PFSK-1 (cell line): ENCODE data around the gene RDM1.

ENCODE experiments used
- POLR2AphosphoS5 ChIP-seq: IDR thresholded peaks from 2 replicates; pipeline ENCODE4 v1.6.1; 2012; ENCODE audit warnings: low read depth, mild to moderate bottlenecking, control low read depth, low read length, moderate library complexity
- SIN3A ChIP-seq: IDR thresholded peaks from 2 replicates; pipeline ENCODE4 v1.6.1; 2012; ENCODE audit warnings: mild to moderate bottlenecking, low read length, moderate library complexity, borderline replicate concordance; ENCODE audit not compliant: insufficient read depth

DNA sequence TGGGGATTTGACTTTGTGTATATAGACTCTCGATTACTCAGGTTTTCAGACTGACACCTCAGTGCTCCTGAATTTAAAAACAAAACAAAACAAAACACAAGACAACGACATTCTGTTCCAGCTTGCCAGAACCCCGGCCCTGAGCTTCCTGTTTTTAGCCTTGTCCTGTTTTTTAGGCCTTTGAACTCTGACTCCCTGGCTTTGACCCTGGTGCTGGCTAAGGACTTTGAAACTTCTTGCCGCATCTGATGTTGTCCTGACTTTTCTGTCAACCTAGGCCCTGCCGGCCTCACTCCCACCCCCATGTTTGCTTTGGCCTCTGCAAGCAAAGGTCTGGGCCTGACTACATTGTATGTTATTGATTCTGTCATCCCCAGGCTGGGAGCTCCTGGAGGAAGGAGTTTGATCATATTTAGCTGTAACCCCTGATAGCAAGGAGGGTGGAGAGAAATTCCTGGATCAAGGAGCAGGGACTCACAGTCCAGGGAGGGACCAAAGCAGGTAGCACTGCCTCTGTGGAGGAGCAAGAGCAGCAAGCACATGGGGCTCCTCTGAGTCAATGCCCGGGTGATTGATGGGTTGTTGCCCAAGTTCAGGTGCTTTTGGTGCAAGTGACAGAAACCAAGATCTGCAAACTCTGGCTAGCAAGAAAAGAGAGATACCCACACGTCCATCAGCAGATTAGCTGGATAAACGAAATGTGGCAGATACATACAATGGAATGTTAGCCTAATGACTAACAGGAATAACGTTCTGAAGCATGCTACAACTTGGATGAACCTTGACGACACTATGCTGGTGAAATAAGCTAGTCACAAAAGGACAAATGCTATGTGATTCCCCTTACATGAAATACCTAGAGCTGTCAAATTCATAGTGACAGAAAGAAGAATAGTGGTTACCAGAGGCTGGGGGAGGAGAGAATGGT lies 43.0 kb upstream of the RDM1 start:
- no peak for TF ChIP-seq POLR2AphosphoS5
- no peak for TF ChIP-seq SIN3A
